HG03432 (cell line): ENCODE measurements around the gene ARL15.

ENCODE experiments used
- ATAC-seq: cut with Tn5 transposase; IDR thresholded peaks from one replicate; pipeline ENCODE4 v1.9.1; 2021; ENCODE audit warnings: mild to moderate bottlenecking, moderate library complexity; ENCODE audit not compliant: unreplicated experiment

The ARL15 gene

GRCh38 chr5:53950621-53951020, 359.8 kb downstream of the ARL15 start:
- no peak for ATAC-seq

GRCh38 chr5:53948598-53948997, 361.8 kb downstream of the ARL15 start:
- ATAC-seq: no peak

- no peak for ATAC-seq
Observed at GRCh38 chr5:53946405-53947100, 363.8 kb downstream of the ARL15 start.

GRCh38 chr5:53944981-53945380, 365.4 kb downstream of the ARL15 start:
- ATAC-seq: no peak

- no peak for ATAC-seq
Observed at GRCh38 chr5:53943938-53944337, 366.4 kb downstream of the ARL15 start.

GRCh38 chr5:53942724-53943123, 367.6 kb downstream of the ARL15 start:
- ATAC-seq: no peak

- ATAC-seq: no peak
Observed at GRCh38 chr5:53940921-53941320, 369.5 kb downstream of the ARL15 start.

GRCh38 chr5:53937467-53937866, 372.9 kb downstream of the ARL15 start:
- no peak for ATAC-seq

GRCh38 chr5:53936481-53937352, 373.7 kb downstream of the ARL15 start:
- no peak for ATAC-seq

GRCh38 chr5:53934151-53934820, 376.1 kb downstream of the ARL15 start:
- ATAC-seq: no peak

GRCh38 chr5:53932351-53932750, 378.0 kb downstream of the ARL15 start:
- ATAC-seq: no peak

- ATAC-seq: no peak
Observed at GRCh38 chr5:53930457-53930856, 379.9 kb downstream of the ARL15 start.

GRCh38 chr5:53929570-53929969, 380.8 kb downstream of the ARL15 start:
- ATAC-seq: no peak

GRCh38 chr5:53929152-53929551, 381.2 kb downstream of the ARL15 start:
- no peak for ATAC-seq

GRCh38 chr5:53928641-53929040, 381.7 kb downstream of the ARL15 start:
- ATAC-seq: no peak

GRCh38 chr5:53927668-53928247, 382.6 kb downstream of the ARL15 start:
- no peak for ATAC-seq

GRCh38 chr5:53926026-53926425, 384.3 kb downstream of the ARL15 start:
- ATAC-seq: no peak

GRCh38 chr5:53924392-53924791, 386.0 kb downstream of the ARL15 start:
- no peak for ATAC-seq

GRCh38 chr5:53923961-53924360, 386.4 kb downstream of the ARL15 start:
- ATAC-seq: no peak

- ATAC-seq: no peak
Observed at GRCh38 chr5:53922508-53923498, 387.6 kb downstream of the ARL15 start.
